Activated CD8-positive, alpha-beta T cell treated with anti-CD3 and anti-CD28 coated beads, Interleukin-2, amount 10 ng/mL, durations not matched to agents 7 days and 5 days (primary cell): ENCODE results near the gene COPG1. TPM values are rescaled to one million over a fixed set of nuclear protein-coding genes. Genes with fewer than 3 reads are reported as not detected.

ENCODE experiments used
- ATAC-seq: fragments of 150-1000 bp; cut with Tn5 transposase; one replicate; pipeline ENCODE4 v1.10.0; 2021; ENCODE audit warnings: moderate library complexity
- CTCF ChIA-PET: fragments of 350-600 bp; sonication (Branson Sonifier 250); formaldehyde crosslinking; loops from one replicate; lab custom pipeline; 2021; ENCODE audit warnings: antibody characterized with exemption; lab: Charles Lee
- POLR2A ChIA-PET: fragments of 350-600 bp; sonication (Branson Sonifier 250); formaldehyde crosslinking; loops from one replicate; lab custom pipeline; 2021; ENCODE audit warnings: antibody characterized with exemption; lab: Charles Lee
- DNase-seq: peaks from one replicate; pipeline ENCODE4 v3.0.0-alpha.2; 2020
- H3K27ac Mint-ChIP-seq: one replicate; pipeline ENCODE4 v1.8.0; 2021; ENCODE audit warnings: mild to moderate bottlenecking, mixed read lengths
- H3K27me3 Mint-ChIP-seq: one replicate; pipeline ENCODE4 v1.8.0; 2021; ENCODE audit warnings: low read depth, mixed read lengths
- H3K36me3 Mint-ChIP-seq: one replicate; pipeline ENCODE4 v1.8.0; 2021; ENCODE audit warnings: low read depth, mixed read lengths
- H3K4me1 Mint-ChIP-seq: one replicate; pipeline ENCODE4 v1.8.0; 2021; ENCODE audit warnings: low read depth, mixed read lengths
- H3K4me3 Mint-ChIP-seq: one replicate; pipeline ENCODE4 v1.8.0; 2021; ENCODE audit warnings: mild to moderate bottlenecking, mixed read lengths
- H3K9me3 Mint-ChIP-seq: one replicate; pipeline ENCODE4 v1.8.0; 2022; ENCODE audit warnings: mixed read lengths; ENCODE audit not compliant: insufficient read depth
- microRNA-seq: library from miRNA; unstranded; fragments of <30 nt; microRNA quantifications from one replicate; pipeline ENCODE4 v1.2.0, GENCODE V29; 2022
- total RNA-seq, 2 experiments: library from RNA; stranded (reverse); gene quantifications; one replicate each; pipeline ENCODE4 v1.2.3, GENCODE V29; 2021

The COPG1 gene
- total RNA-seq, 2 experiments from 2014 or later = 135 to 140 TPM

DNA sequence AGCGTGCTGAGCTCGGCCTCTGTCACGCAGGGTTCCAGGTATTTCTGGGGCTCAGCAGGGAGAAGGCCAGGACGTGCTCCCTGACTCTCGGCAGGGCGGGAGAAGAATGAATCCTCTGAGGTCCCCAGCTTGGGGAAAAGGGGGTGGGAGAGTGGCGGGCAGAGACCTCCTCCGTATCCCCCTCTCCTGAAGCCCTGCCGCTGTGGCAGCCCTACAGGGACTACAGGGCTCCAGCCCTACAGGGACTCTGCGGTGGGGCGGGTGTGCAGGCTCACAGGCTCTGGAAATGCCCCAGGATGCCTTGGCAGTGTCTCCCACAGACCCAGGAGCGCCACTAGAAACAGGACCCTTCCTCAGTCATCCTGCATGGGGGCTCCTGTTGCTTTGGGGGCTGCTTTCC lies 75.4 kb downstream of the COPG1 start:
- ChIA-PET CTCF (interaction anchor here (1.1 kb wide), 1 partner anchor 355 kb away, joined by 5 read pairs; no protein-coding TSS in a partner anchor), POLR2A (no interaction called here)
- Mint-ChIP-seq H3K9me3 (no peaks in the 10 kb centered on the region), H3K27ac (no peak overlapping the region), H3K4me3 (no peak overlapping the region), H3K27me3 (no peaks in the 10 kb centered on the region), H3K4me1 (no peaks in the 10 kb centered on the region), H3K36me3 (no peaks in the 10 kb centered on the region)
- DNase-seq = no peak
- no peak for ATAC-seq

DNA sequence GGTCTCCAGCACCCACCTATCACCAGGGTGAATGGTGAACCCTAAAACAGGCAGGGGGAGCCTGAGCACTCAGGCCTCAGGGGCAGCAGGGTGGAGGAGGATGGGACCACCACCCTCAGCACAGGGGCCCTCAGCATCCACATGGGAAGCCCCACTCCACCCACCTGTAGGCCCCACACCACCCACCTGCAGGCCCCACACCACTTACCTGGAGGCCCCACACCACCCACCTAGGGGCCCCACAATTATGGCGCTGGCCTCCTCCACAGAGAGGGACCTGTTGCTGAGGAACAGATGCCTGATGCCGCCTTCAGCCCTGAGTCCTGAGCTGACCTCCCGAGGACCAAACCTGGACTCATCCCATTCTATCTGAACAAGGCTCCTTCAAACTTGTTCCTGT lies 76.0 kb downstream of the COPG1 start:
- POLR2A ChIA-PET = interaction anchor here (0.6 kb wide), 1 partner anchor 691 kb away, joined by 3 read pairs; no protein-coding TSS in a partner anchor
- DNase-seq = no peak
- Mint-ChIP-seq H3K27ac (no peak overlapping the region), H3K4me1 (no peaks in the 10 kb centered on the region), H3K9me3 (no peaks in the 10 kb centered on the region), H3K27me3 (no peaks in the 10 kb centered on the region), H3K36me3 (no peaks in the 10 kb centered on the region), H3K4me3 (no peak overlapping the region)
- CTCF ChIA-PET = interaction anchor here (0.5 kb wide), 1 partner anchor 300 kb away, joined by 3 read pairs; no protein-coding TSS in a partner anchor
- no peak for ATAC-seq

DNA sequence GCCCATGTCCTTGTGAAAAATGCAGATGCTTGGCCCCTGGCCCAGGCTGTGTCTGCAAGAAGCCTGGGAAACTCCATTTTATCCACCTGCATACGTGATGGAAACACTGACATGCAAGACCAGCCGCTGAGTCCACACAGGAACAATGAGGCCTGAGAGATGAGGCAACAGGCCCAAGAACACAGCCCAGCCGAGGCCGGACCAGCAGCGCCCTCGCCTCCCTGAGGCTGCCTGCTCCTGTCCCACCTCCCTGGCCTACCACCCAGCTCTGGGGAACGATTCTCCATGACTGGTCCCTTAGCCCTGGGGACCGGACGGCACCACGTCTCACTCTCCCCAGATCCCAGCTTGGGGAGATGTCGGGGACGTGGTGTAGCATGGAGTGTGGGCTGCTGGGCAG lies 76.7 kb downstream of the COPG1 start:
- Mint-ChIP-seq H3K4me3 (no peak overlapping the region), H3K9me3 (no peaks in the 10 kb centered on the region), H3K36me3 (no peaks in the 10 kb centered on the region), H3K27ac (no peak overlapping the region), H3K27me3 (no peaks in the 10 kb centered on the region), H3K4me1 (no peaks in the 10 kb centered on the region)
- DNase-seq (no peak), ATAC-seq (no peak)
- ChIA-PET CTCF (interaction anchor here (1.2 to 3.6 kb wide), 2 partner anchors 10 to 74 kb away, joined by 3 to 22 read pairs; a partner anchor contains a TSS), POLR2A (interaction anchor here (0.6 to 2.3 kb wide), 2 partner anchors 10 to 691 kb away, joined by 3 to 25 read pairs; a partner anchor contains a TSS)

DNA sequence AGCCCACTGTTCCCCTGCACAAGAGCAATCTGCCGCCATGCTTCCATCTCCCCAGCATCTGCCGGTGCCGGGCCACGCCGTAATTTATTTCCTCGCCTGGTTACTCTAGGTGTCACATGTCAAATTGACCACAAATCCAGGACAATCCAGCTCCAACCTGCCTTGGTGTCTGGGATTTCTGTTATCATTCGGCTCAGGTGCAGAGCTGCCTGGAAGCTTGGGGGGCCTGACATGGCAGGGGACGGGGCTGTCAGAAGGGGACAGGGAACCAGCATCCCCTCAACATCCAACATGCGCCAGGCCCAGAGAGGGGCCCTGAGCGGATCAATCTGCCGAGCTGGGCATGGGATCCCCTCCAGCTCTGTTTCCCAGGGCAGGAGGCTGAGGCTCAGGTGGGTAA lies 77.2 kb downstream of the COPG1 start:
- no peaks in the 10 kb centered on the region for H3K27me3 Mint-ChIP-seq
- H3K36me3 Mint-ChIP-seq = no peaks in the 10 kb centered on the region
- DNase-seq (no peak), ATAC-seq (no peak)
- no peaks in the 10 kb centered on the region for H3K4me1 Mint-ChIP-seq
- CTCF ChIA-PET = interaction anchor here (1.2 to 3.6 kb wide), 2 partner anchors 10 to 73 kb away, joined by 3 to 22 read pairs; a partner anchor contains a TSS
- H3K9me3 Mint-ChIP-seq = no peaks in the 10 kb centered on the region
- H3K27ac Mint-ChIP-seq = no peak overlapping the region
- POLR2A ChIA-PET = interaction anchor here (2.3 kb wide), 1 partner anchor 10 kb away, joined by 25 read pairs; a partner anchor contains a TSS
- no peak overlapping the region for H3K4me3 Mint-ChIP-seq

Small RNAs within 50 kb of the gene (microRNA-seq; reads per million reads assigned to microRNA genes)
- 1.7 reads per million for gene MIR6826

Other genes with a start within 250 kb of the COPG1 start
- under 1 TPM; 0.13 to 0.21 TPM for gene EFCC1, start 248.3 kb upstream of the COPG1 start, total RNA-seq
- not detected for gene GP9, start 188.8 kb upstream of the COPG1 start, total RNA-seq
- gene RAB43, start 127.8 kb upstream of the COPG1 start, total RNA-seq = 10 to 100 TPM; 56.0 to 58.7 TPM
- 10 to 100 TPM; 57.9 to 65.7 TPM for gene ISY1, start 88.5 kb upstream of the COPG1 start, total RNA-seq
- gene CNBP, start 65.7 kb upstream of the COPG1 start, total RNA-seq = 100 to 1,000 TPM; 263 to 273 TPM
- 10 to 100 TPM; 58.2 to 62.2 TPM for gene HMCES, start 29.3 kb downstream of the COPG1 start, total RNA-seq
- under 1 TPM; 0.42 to 0.45 TPM for gene EFCAB12, start 179.0 kb downstream of the COPG1 start, total RNA-seq
- gene MBD4, start 190.3 kb downstream of the COPG1 start, total RNA-seq = 10 to 100 TPM; 50.1 to 50.6 TPM
- 10 to 100 TPM; 22.3 to 25.6 TPM for gene IFT122, start 190.6 kb downstream of the COPG1 start, total RNA-seq